K562 (cell line): Measurements from ENCODE around the gene MAP3K12. TPM values are rescaled to one million over a fixed set of nuclear protein-coding genes. Genes with fewer than 3 reads are reported as not detected.

ENCODE experiments used
- ATF4 ChIP-seq: fragments of 450-650 bp; formaldehyde crosslinking; IDR thresholded peaks from 2 replicates; pipeline ENCODE4 v1.4.0; 2022; ENCODE audit warnings: mild to moderate bottlenecking, moderate library complexity
- BCLAF1 ChIP-seq, 2 experiments: fragments of 450-650 bp in 1 of 2; IDR thresholded peaks; 2 replicates each; pipeline ENCODE4 v1.6.1; 2011 to 2017; ENCODE audit warnings: low read depth in 2 of 2, antibody characterized with exemption in 1 of 2, borderline replicate concordance in 1 of 2, low read length in 1 of 2, mild to moderate bottlenecking in 1 of 2, mixed read lengths in 1 of 2; ENCODE audit not compliant: control insufficient read depth in 1 of 2
- CBFB ChIP-seq: sonication (generic); formaldehyde crosslinking; IDR thresholded peaks from 2 replicates; pipeline ENCODE4 v1.4.0; 2020; ENCODE audit warnings: mild to moderate bottlenecking, missing genetic modification reagents
- DACH1 ChIP-seq: fragments of 450-650 bp; IDR thresholded peaks from 2 replicates; pipeline ENCODE4 v1.6.1; 2018; ENCODE audit not compliant: partially characterized antibody
- GATA2 ChIP-seq: sonication (generic); formaldehyde crosslinking; IDR thresholded peaks from 2 replicates; pipeline ENCODE4 v1.4.0; 2020; ENCODE audit warnings: mild to moderate bottlenecking, missing genetic modification reagents
- HIVEP1 ChIP-seq: fragments of 250-450 bp; sonication (Bioruptor Pico); IDR thresholded peaks from 2 replicates; pipeline ENCODE4 v1.4.0; 2020; ENCODE audit warnings: mild to moderate bottlenecking
- HMG20A ChIP-seq: fragments of 450-650 bp; formaldehyde crosslinking; conservative IDR thresholded peaks from 2 replicates; pipeline ENCODE4 v1.4.0; 2020; ENCODE audit warnings: mild to moderate bottlenecking, mixed read lengths
- ID3 ChIP-seq, 2 experiments: fragments of 250-450 bp in 1 of 2; fragments of 450-650 bp in 1 of 2; sonication (Bioruptor Pico) in 1 of 2; IDR thresholded peaks; 2 replicates each; pipeline versions ENCODE4 v1.6.1 to v1.8.0; 2016 to 2021; ENCODE audit warnings: mild to moderate bottlenecking in 2 of 2, moderate library complexity in 2 of 2, missing compliant biosample characterization in 1 of 2, missing genetic modification characterization in 1 of 2
- NELFE ChIP-seq: IDR thresholded peaks from 2 replicates; pipeline ENCODE4 v1.6.1; 2011; ENCODE audit warnings: mild to moderate bottlenecking; ENCODE audit not compliant: insufficient read depth, insufficient read length
- PHF20 ChIP-seq: fragments of 450-650 bp; IDR thresholded peaks from 2 replicates; pipeline ENCODE4 v1.6.1; 2018; ENCODE audit not compliant: partially characterized antibody
- SETDB1 ChIP-seq: IDR thresholded peaks from one replicate; pipeline ENCODE4 v1.6.1; 2012; ENCODE audit warnings: low read length, control low read depth, inconsistent platforms
- SIN3B ChIP-seq: fragments of 450-650 bp; IDR thresholded peaks from 2 replicates; pipeline ENCODE4 v1.6.1; 2017; ENCODE audit warnings: low read depth, mild to moderate bottlenecking, moderate library complexity
- SIRT6 ChIP-seq: IDR thresholded peaks from one replicate; pipeline ENCODE4 v1.6.1; 2012; ENCODE audit warnings: low read depth, mild to moderate bottlenecking, control low read depth, inconsistent platforms, low read length, moderate library complexity
- SMAD1 ChIP-seq: fragments of 150-350 bp; IDR thresholded peaks from 2 replicates; pipeline ENCODE4 v1.6.1; 2014; ENCODE audit warnings: low read length, low read depth; ENCODE audit not compliant: partially characterized antibody
- UBTF ChIP-seq, 2 experiments: IDR thresholded peaks; 2 replicates each; pipeline ENCODE4 v1.6.1; 2012; ENCODE audit warnings: improper control_type of control experiment in 2 of 2, low read depth in 2 of 2, low read length in 2 of 2, borderline replicate concordance in 1 of 2
- ZMIZ1 ChIP-seq, 2 experiments: fragments of 150-350 bp in 1 of 2; IDR thresholded peaks; 2 replicates each; pipeline ENCODE4 v1.6.1; 2012 to 2016; ENCODE audit warnings: low read depth in 2 of 2, low read length in 2 of 2, mild to moderate bottlenecking in 1 of 2, moderate library complexity in 1 of 2
- ZNF12 ChIP-seq: sonication (generic); formaldehyde crosslinking; IDR thresholded peaks from 2 replicates; pipeline ENCODE4 v1.4.0; 2020; ENCODE audit warnings: mild to moderate bottlenecking, missing genetic modification reagents
- polyA plus RNA-seq, 8 experiments: library from polyadenylated mRNA; depleted of rRNA in 4 of 8; stranded (reverse) in 5 of 8; unstranded in 3 of 8; fragments of >200 nt; fragmentation: Nextera tagmentation in 2 of 8; fragmentation: Illumina TruSeq in 1 of 8; extraction: Ambion mirVana in 2 of 8; extraction: Trizol in 1 of 8; gene quantifications; 2 replicates each; pipeline versions ENCODE4 v1.2.1 to v1.2.3, GENCODE V29; 2011 to 2014; ENCODE audit warnings: inconsistent platforms in 1 of 8, missing spikeins in 1 of 8
- total RNA-seq, 7 experiments: library from RNA; depleted of rRNA in 6 of 7; stranded (reverse); fragments of >200 nt in 6 of 7; fragmentation: Illumina TruSeq in 2 of 7; extraction: Trizol in 2 of 7; gene quantifications; 2 replicates each; pipeline versions ENCODE4 v1.2.1 to v1.2.3, GENCODE V29; 2011 to 2021; ENCODE audit warnings: low replicate concordance in 1 of 7

Gene MAP3K12
- total and polyA plus RNA-seq, 9 of the 15 experiments (the other 6 are each of a cell fraction or from before 2014, with no cell fraction given) = 0.10 to 2.4 (median 1.6) TPM

- TF ChIP-seq ID3 (CRISPR knock-in tag; IDR thresholded peaks at IDR 0.05) (no peak), ID3 (tag; IDR thresholded peaks at IDR 0.05) (no peak), ATF4 (peak; percentile 83), SMAD1 (peak; percentile 42), UBTF (IDR thresholded peaks at IDR 0.05; ENCODE audit: borderline replicate concordance in 1 of 2, low read depth in 2 of 2, low read length in 2 of 2) (no peak), HIVEP1 (CRISPR knock-in tag) (no peak), ZMIZ1 (IDR thresholded peaks at IDR 0.05; ENCODE audit: low read depth in 2 of 2, low read length in 2 of 2) (peak in 1 of 2 experiments; percentile 67; a peak in 2 of 4 replicates), SETDB1 (peak; percentile 77), GATA2 (CRISPR knock-in tag) (no peak), HMG20A (no peak), NELFE (no peak), CBFB (no peak), PHF20 (peak; percentile 85), DACH1 (peak; percentile 30), ZNF12 (CRISPR knock-in tag) (no peak), SIN3B (no peak), BCLAF1 (IDR thresholded peaks at IDR 0.05; ENCODE audit: borderline replicate concordance in 1 of 2, control insufficient read depth in 1 of 2, low read depth in 2 of 2, low read length in 1 of 2) (peak; percentile 17 to 95; a peak in 3 of 4 replicates), SIRT6 (no peak)
Observed at GRCh38 chr12:53451661-53452158, 47.5 kb downstream of the MAP3K12 start, which contains the start of gene PCBP2 (continued).
